ENCODE results near the gene MCFD2. TPM values are rescaled to one million over a fixed set of nuclear protein-coding genes. Genes with fewer than 3 reads are reported as not detected.

MCFD2 gene
- total and polyA plus RNA-seq, 11 donors, result 16.1 to 113 (median 63.4) TPM

- intact Hi-C loops (cut with DNase I), result no loop called here
- WGBS, 4 donors, result 95 to 98% (median 97%) methylated on average over 1 of the region's 1 CpG
- H3K27ac ChIP-seq, result no peak overlapping the region
- H3K9me3 ChIP-seq, result peaks cover 0 to 17% (median 7%) of the 10 kb centered on the region in 12 donors
- no peak overlapping the region for H3K4me3 ChIP-seq
- DNase-seq, result no peak
- no peaks in the 10 kb centered on the region for H3K36me3 ChIP-seq
- TF ChIP-seq POLR2A (IDR thresholded peaks at IDR 0.05), result no peak
- H3K27me3 ChIP-seq, result no peaks in the 10 kb centered on the region
- no peaks in the 10 kb centered on the region for H3K4me1 ChIP-seq
- ATAC-seq, result no peak
These were observed 14.0 kb upstream of the MCFD2 start for GRCh38 chr2:46929612-46930011.

- Histone ChIP-seq H3K27ac (no peak overlapping the region), H3K27me3 (no peaks in the 10 kb centered on the region), H3K9me3 (peaks cover 0 to 17% (median 7%) of the 10 kb centered on the region in 12 donors), H3K4me3 (no peak overlapping the region), H3K4me1 (no peaks in the 10 kb centered on the region), H3K36me3 (no peaks in the 10 kb centered on the region)
- no peak for DNase-seq
- ATAC-seq, result no peak
- 96 to 99% (median 97%) methylated on average over 2 of the region's 2 CpGs for WGBS, 4 donors
- TF ChIP-seq POLR2A (IDR thresholded peaks at IDR 0.05), result no peak
- no peak for TF ChIP-seq CTCF (IDR thresholded peaks at IDR 0.05)
- intact Hi-C loops (cut with DNase I), result no loop called here
These were observed 11.3 kb upstream of the MCFD2 start for GRCh38 chr2:46926863-46927262.

DNA sequence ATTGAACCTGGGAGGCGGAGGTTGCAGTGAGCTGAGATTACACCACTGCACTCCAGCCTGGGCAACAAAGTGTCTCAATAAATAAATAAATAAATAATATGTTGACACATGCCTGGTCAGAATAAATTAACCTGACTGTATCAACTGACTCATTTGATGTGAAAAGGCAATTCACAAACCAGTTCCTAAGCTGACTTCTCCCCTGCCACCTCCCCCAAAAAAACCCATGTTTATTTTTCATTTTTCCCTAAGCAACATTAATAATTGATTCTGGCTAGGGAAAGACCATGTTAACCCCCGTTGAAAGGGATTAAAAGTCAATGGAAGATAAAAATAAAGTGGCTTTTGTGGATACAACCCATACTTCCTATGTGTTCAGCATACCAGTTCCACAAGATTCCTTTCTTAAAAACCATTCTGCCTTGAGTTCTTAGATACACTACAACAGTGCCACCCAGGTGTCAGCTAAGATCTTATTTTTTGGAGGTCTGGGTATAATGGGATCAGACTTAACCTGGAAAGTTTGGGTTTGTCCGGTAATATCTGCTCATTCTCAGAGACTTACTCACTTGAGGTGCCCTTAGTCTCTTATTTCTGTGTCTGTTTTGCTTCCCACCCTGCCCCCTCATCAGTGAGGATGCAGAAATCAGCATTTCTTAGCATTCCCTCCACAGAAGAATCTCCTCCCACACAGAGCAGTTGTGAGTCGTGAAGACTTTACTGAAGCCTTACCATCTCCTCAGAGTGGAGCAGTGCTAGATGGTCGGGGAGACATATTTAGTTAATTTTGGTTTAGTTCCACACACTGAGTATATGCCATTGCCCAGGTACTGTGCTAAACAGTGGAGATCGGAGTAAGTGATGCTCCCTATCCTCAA, 10.1 kb upstream of the MCFD2 start:
- Histone ChIP-seq H3K9me3 (peaks cover 0 to 17% (median 7%) of the 10 kb centered on the region in 12 donors), H3K27me3 (no peaks in the 10 kb centered on the region), H3K36me3 (no peaks in the 10 kb centered on the region), H3K4me1 (no peaks in the 10 kb centered on the region), H3K27ac (no peak overlapping the region), H3K4me3 (no peak overlapping the region)
- WGBS, 4 donors, result 81 to 86% (median 86%) methylated on average over 6 of the region's 6 CpGs
- intact Hi-C loops (cut with DNase I), result no loop called here
- ATAC-seq (no peak), DNase-seq (no peak)
- TF ChIP-seq CTCF (IDR thresholded peaks at IDR 0.05) (no peak), POLR2A (IDR thresholded peaks at IDR 0.05) (no peak)

- intact Hi-C loops (cut with DNase I), result loop anchor here in 1 of 10 donors (5.0 kb wide), 1 partner anchor 398 kb away; no protein-coding TSS in a partner anchor
- H3K9me3 ChIP-seq, result peaks cover 0 to 17% (median 7%) of the 10 kb centered on the region in 12 donors
- H3K27me3 ChIP-seq, result no peaks in the 10 kb centered on the region
- no peaks in the 10 kb centered on the region for H3K36me3 ChIP-seq
- 90 to 94% (median 92%) methylated on average over 5 of the region's 5 CpGs for WGBS, 4 donors
- H3K27ac ChIP-seq, result no peak overlapping the region
- H3K4me3 ChIP-seq, result no peak overlapping the region
- TF ChIP-seq POLR2A (IDR thresholded peaks at IDR 0.05) (no peak), CTCF (IDR thresholded peaks at IDR 0.05) (no peak)
- DNase-seq, result no peak
- no peak for ATAC-seq
- no peaks in the 10 kb centered on the region for H3K4me1 ChIP-seq
These were observed 9.0 kb upstream of the MCFD2 start for GRCh38 chr2:46924608-46925007.

All from heart left ventricle (tissue), 16 donors.